Stimulated activated CD8-positive, alpha-beta memory T cell treated with anti-CD3 and anti-CD28 coated beads, Interleukin-2, amount 100 ng/mL, for 1 hour (primary cell): Measurements from ENCODE around the gene GDPD4.

Source experiments
- DNase-seq, 2 donors: peaks; one replicate each; pipeline ENCODE4 v3.0.0-alpha.2; 2020; ENCODE audit warnings: low read depth in 2 of 2

GDPD4 gene

GRCh38 chr11:77189588-77190210, 111.8 kb downstream of the GDPD4 start:
- no peak for DNase-seq

- no peak for DNase-seq
Observed at GRCh38 chr11:77188633-77189491, 112.6 kb downstream of the GDPD4 start.

- DNase-seq, result peak; percentile 35 to 44
Observed at GRCh38 chr11:77187776-77188632, 113.5 kb downstream of the GDPD4 start.

GRCh38 chr11:77187111-77187750, 114.3 kb downstream of the GDPD4 start:
- no peak for DNase-seq

GRCh38 chr11:77186302-77186701, 115.2 kb downstream of the GDPD4 start:
- DNase-seq, result no peak

GRCh38 chr11:77184136-77184860, 117.2 kb downstream of the GDPD4 start:
- no peak for DNase-seq

- no peak for DNase-seq
Observed at GRCh38 chr11:77183431-77183984, 118.0 kb downstream of the GDPD4 start.

- no peak for DNase-seq
Observed at GRCh38 chr11:77182542-77183430, 118.7 kb downstream of the GDPD4 start.

- no peak for DNase-seq
Observed at GRCh38 chr11:77181799-77182541, 119.5 kb downstream of the GDPD4 start.

- DNase-seq, result no peak
Observed at GRCh38 chr11:77181226-77181625, 120.3 kb downstream of the GDPD4 start.

- DNase-seq, result no peak
Observed at GRCh38 chr11:77180346-77180745, 121.1 kb downstream of the GDPD4 start.

- DNase-seq, result no peak
Observed at GRCh38 chr11:77179681-77180080, 121.8 kb downstream of the GDPD4 start.

GRCh38 chr11:77179048-77179447, 122.4 kb downstream of the GDPD4 start:
- DNase-seq, result no peak

GRCh38 chr11:77178150-77178549, 123.3 kb downstream of the GDPD4 start:
- DNase-seq, result no peak

GRCh38 chr11:77176996-77177395, 124.5 kb downstream of the GDPD4 start:
- DNase-seq, result no peak

GRCh38 chr11:77175869-77176539, 125.5 kb downstream of the GDPD4 start:
- DNase-seq, result no peak

- no peak for DNase-seq
Observed at GRCh38 chr11:77175021-77175842, 126.3 kb downstream of the GDPD4 start.

GRCh38 chr11:77174559-77174958, 126.9 kb downstream of the GDPD4 start:
- no peak for DNase-seq
